IPS-NIHi11 (cell line): ENCODE results near the gene ROBO1.

Experiments
- DNase-seq: peaks from one replicate; pipeline ENCODE4 v3.0.0; 2012; ENCODE audit warnings: mixed read lengths, low spot score

Gene ROBO1

GRCh38 chr3:78976200-78976599, 791.6 kb downstream of the ROBO1 start:
- no peak for DNase-seq

GRCh38 chr3:78974181-78974790, 793.5 kb downstream of the ROBO1 start:
- no peak for DNase-seq

DNA sequence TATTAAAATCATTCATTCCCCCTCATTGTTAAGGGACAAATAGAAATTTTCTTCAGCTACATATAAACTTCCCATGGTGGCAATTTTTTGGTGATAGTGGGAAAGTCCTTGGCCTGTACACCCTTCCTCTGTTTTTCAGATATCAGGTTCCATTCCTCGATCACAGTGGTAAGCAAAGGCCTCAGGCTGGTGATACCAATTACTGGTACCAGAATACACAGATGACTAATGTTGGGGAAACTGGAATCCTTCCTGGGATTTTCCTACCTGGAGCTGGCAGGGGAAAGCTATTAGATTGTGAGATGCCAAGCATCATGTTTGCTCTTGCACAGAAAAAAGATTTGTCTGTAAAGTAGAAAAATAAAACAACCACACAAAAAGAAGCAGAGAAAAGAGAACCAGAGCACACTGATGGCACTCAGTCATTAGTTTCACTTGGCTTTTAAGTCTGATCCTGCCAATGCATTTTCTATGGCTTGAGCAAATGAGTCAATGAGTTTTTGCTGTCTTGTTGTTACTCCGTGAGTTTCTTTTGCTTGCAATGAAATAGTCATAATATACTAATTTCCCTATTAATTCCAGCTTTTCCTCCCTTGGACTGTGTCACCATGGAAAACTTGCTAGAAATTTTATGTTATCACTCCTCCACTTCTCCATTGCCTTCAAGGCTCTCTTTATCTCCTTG, 795.0 kb downstream of the ROBO1 start:
- no peak for DNase-seq

DNA sequence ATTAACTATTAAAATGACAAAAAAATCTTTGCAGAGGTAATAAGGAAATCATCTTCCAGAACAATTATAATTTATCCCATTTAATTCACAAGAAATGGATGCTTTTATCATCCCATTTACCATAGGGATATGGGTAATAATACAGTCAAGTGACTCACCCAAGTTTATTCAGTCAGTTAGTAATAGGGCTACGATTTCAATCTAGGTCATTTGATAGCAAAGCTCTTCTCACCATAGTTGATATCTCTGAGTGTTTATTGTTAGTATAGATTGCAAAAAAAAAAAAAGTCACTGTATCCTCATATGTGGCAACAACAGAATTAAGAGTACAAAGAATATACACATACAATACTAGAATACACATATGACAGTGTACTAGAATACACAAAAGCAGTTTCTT, 797.1 kb downstream of the ROBO1 start:
- DNase-seq = no peak

- no peak for DNase-seq
These were observed 798.3 kb downstream of the ROBO1 start for GRCh38 chr3:78969483-78969882.

DNA sequence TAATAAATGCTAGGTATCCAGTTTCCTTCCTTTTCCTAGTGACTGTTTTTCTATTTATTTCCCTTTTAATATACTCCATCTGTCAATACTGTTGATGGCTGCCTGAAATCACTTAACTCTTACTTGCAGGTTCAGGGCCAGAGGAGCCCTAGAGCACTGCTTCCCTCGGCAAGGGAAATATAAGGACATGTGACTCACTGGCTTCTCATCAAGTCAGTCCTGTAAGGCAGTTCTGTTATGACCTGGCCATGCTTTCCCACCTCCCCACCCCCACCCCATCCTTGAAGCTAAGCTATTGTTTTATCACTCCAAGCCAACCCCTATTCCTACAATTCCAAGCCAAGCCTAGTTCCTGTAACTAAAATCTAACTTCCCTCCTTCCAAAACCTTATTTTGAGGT, 800.7 kb downstream of the ROBO1 start:
- no peak for DNase-seq

DNA sequence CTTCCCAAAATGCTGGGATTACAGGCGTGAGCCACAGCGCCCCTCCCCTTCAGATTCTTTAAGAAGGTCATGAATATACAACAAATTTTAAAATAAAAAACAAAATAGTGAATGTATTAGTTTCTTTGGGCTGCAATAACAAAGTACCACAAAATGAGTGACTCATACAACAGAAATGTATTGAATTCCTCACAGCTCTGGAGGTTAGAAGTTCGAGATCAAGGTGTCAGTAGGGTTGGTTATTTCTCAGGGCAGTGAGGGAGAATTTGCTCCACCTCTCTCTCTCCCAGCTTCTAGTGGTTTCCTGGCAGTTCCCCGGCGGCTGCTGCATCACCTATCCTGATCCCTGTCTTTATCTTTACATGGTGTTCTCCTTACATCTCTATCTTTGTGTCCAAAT, 804.0 kb downstream of the ROBO1 start:
- DNase-seq = no peak

- DNase-seq = peak; percentile 14
These were observed 810.3 kb downstream of the ROBO1 start for GRCh38 chr3:78957456-78957855.

- no peak for DNase-seq
These were observed 816.4 kb downstream of the ROBO1 start for GRCh38 chr3:78951342-78951945.

DNA sequence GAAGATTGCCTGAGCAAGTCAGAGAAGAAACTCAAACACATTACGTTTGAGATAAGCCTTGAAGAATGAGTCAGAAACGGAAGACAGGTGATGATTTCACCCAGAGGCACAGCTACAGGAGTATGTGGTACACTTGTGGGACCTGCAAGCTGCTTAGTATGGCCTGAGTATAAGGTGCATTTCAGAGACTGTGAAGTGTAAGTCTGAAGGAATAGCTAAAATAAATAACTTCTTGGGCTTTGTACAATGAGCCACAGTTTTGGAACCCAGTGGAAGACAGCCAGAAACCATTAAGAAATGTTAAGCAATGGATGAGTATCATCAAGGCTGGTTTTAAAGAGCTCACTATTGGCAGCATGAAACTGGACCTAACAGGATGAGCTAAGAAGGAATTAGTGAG, 826.2 kb downstream of the ROBO1 start:
- DNase-seq = no peak

GRCh38 chr3:78940626-78941025, 827.2 kb downstream of the ROBO1 start:
- no peak for DNase-seq

DNA sequence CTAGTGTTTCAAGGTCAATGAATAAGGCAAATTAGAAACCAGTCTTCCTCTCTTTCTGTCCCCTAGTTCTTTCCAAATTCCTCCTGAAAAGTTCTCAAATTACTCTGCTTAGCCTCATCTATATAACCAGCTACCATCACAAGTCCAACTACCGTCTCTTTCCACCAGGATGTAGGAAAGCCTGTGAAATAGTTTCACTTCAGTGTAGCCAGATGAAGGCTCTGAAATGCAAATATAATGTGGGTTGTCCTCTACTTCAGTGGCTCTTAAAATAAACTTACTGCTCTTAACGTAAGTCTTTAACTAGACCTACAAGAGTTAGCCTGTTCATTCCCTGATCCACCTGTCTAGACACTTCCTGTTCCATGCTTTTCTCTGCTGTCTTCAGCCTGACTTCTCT, 827.7 kb downstream of the ROBO1 start:
- DNase-seq = no peak

- no peak for DNase-seq
These were observed 830.3 kb downstream of the ROBO1 start for GRCh38 chr3:78937475-78937874.

GRCh38 chr3:78927759-78928158, 840.0 kb downstream of the ROBO1 start:
- DNase-seq = no peak

DNA sequence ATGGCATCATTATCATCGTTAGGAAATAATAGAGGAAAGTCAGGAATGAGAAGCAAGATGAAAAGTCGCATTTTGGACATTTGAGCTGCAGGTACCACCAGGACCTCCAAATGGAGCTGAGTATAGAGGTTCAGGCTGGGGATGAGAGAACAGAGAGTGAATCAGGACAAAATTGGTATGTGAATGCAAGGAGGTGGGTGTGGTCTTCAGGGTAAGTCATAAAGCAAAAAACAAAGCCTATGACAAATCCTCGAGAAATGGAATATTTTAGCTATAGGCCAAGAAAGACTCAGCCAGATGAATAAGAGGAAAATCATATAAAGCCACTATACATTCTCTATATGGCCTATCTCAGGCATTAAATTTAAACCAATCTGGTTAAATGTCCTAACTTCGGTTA, 841.3 kb downstream of the ROBO1 start:
- no peak for DNase-seq

DNA sequence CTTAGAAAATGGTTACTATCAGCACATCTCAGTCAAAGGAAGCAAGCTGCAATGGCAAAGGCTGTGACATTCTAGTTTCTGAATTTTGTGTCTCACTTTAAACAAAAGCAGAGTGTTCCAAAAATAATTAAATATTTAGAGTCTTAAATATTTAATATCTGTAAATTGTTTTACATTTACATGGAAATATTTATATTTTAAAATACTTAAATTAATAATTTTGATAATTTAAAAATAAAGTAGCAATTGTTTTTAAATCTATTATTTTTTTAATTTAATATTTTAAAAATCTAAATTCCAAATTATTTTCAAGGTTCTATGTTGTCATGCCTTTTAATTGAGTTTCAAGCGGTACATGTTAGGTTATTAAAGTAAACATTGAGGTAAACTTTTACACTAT, 843.1 kb downstream of the ROBO1 start:
- no peak for DNase-seq

GRCh38 chr3:78919021-78919755, 848.6 kb downstream of the ROBO1 start:
- no peak for DNase-seq

- DNase-seq = no peak
These were observed 849.3 kb downstream of the ROBO1 start for GRCh38 chr3:78918361-78919020.

GRCh38 chr3:78917536-78917935, 850.3 kb downstream of the ROBO1 start:
- no peak for DNase-seq

DNA sequence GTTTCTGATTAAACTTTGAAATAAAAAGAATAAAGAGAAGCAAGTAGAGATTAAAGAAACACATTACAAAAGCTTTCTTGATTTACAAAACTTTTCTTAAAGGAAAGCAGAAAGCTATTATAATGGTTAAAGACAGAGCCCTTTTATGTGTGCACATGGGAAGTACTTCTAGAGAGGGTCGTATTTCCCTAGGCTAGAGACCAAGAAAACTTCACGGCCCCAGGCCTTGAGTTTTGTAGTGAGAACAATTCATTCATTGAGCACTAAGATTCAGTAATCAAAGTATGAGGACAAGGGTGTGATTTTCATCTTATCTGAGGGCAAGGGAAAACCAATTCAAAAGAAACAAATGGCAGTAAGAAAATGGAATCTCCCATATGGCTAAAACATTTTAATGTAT, 854.1 kb downstream of the ROBO1 start:
- DNase-seq = no peak

GRCh38 chr3:78912687-78913086, 855.1 kb downstream of the ROBO1 start:
- DNase-seq = no peak

DNA sequence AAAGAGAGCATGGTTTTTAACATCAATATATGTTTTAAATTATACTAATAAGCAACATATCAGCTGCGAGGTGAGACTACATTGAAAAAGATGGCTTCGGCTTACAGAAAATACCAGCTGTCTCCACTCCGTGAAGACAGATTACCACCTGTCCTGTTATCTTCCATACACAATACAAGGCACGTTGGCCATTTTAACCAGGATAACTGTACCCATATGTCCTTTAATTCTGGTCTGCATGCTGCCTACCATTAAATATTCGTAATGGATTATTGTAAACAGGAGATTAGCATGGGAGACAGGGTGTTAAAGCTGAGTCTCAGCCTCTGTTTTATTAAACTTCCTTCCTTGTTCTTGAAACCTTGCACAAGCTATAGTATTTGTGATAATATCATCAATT, 855.5 kb downstream of the ROBO1 start:
- DNase-seq = no peak

DNA sequence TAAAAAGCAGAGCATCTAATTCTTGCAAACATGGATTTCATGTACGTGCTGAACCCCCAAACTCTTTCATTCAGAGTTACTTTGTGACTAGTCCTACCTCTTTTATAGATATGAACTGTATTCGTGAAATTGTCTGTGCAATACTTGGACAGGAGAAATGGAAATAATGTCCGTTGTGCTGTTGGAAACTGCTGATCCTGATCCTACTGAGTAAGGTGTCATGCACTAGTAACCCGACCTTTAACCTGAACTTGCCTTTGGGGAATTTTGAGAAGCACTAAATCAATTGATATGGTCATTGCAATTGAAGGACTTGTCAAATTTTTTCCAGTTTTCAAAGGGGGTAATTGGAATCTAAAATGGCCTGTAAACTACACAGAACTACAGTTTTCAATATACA, 856.4 kb downstream of the ROBO1 start:
- no peak for DNase-seq
